Hepatocyte (in vitro differentiated cells): ENCODE results near the gene MYRIP.

Experiments used
- EZH2 ChIP-seq: fragments of 200-600 bp; sonication (generic); IDR thresholded peaks from 2 replicates; pipeline ENCODE4 v1.6.1; 2016; ENCODE audit warnings: antibody characterized with exemption, mild to moderate bottlenecking, borderline replicate concordance
- EZH2phosphoT487 ChIP-seq: fragments of 200-600 bp; sonication (generic); IDR thresholded peaks from one replicate; pipeline ENCODE4 v1.6.1; 2018; ENCODE audit warnings: antibody characterized with exemption, mild to moderate bottlenecking, low read depth, moderate library complexity; ENCODE audit not compliant: unreplicated experiment, severe bottlenecking
- TF ChIP-seq, protein P1 (sequence below): fragments of 200-600 bp; sonication (generic); IDR thresholded peaks from 2 replicates; pipeline ENCODE4 v1.5.1; 2016; ENCODE audit warnings: antibody characterized with exemption, mild to moderate bottlenecking; ENCODE audit not compliant: poor library complexity

- no peak for TF ChIP-seq EZH2
- TF ChIP-seq, protein P1, sequence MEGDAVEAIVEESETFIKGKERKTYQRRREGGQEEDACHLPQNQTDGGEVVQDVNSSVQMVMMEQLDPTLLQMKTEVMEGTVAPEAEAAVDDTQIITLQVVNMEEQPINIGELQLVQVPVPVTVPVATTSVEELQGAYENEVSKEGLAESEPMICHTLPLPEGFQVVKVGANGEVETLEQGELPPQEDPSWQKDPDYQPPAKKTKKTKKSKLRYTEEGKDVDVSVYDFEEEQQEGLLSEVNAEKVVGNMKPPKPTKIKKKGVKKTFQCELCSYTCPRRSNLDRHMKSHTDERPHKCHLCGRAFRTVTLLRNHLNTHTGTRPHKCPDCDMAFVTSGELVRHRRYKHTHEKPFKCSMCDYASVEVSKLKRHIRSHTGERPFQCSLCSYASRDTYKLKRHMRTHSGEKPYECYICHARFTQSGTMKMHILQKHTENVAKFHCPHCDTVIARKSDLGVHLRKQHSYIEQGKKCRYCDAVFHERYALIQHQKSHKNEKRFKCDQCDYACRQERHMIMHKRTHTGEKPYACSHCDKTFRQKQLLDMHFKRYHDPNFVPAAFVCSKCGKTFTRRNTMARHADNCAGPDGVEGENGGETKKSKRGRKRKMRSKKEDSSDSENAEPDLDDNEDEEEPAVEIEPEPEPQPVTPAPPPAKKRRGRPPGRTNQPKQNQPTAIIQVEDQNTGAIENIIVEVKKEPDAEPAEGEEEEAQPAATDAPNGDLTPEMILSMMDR: no peak
- TF ChIP-seq EZH2phosphoT487: no peak
These were observed 375.8 kb downstream of the MYRIP start for GRCh38 chr3:40185029-40185695.
